PC-3 (cell line): ENCODE data around the gene CLK2.

Experiments
- EZH2 ChIP-seq: fragments of 300-600 bp; sonication (generic); IDR thresholded peaks from one replicate; pipeline ENCODE4 v1.6.1; 2017; ENCODE audit warnings: antibody characterized with exemption, mild to moderate bottlenecking, low read length; ENCODE audit not compliant: unreplicated experiment
- TF ChIP-seq, protein P1 (sequence below): fragments of 300-600 bp; sonication (generic); conservative IDR thresholded peaks from 2 replicates; pipeline ENCODE4 v1.5.1; 2017; ENCODE audit warnings: antibody characterized with exemption, low read depth, mild to moderate bottlenecking, low read length

DNA sequence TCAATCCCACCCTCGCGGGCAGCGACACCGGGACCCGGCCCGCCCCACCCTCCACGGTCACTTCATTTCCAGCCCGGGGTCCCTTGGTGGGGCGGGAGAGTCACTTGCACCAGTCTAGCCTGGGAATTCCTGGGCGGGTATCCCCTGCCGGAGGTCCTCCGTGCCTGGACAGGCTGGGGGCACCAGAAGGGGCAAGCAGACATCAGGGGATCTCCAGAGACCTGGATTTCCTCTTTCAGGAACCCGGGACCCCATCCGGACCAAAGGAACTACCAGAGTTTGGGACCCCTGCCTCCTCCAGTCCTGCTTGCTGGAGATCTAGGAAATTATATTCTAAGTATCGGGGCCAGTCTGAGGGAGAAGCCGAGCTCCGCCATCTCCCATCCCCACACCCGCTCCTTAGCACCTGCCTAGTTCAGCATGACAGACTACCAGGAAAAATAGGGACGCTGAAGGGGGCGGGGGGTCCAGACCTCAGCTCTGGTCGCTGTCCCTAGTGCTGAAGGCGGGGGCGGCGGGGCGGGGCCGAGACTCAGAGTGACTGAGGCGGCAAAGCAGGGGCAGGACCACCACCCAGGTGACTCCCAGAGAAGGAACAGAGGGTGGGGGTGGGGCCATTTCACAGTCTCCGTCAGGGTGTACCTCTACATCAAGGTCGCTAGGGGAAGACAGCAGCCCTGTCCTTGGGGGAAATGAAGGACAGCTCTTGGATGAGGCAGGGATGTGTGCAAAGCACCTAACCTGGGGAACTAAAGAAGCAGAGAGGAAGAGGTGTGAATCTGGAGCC lies 4.8 kb upstream of the CLK2 start:
- TF ChIP-seq, protein P1, sequence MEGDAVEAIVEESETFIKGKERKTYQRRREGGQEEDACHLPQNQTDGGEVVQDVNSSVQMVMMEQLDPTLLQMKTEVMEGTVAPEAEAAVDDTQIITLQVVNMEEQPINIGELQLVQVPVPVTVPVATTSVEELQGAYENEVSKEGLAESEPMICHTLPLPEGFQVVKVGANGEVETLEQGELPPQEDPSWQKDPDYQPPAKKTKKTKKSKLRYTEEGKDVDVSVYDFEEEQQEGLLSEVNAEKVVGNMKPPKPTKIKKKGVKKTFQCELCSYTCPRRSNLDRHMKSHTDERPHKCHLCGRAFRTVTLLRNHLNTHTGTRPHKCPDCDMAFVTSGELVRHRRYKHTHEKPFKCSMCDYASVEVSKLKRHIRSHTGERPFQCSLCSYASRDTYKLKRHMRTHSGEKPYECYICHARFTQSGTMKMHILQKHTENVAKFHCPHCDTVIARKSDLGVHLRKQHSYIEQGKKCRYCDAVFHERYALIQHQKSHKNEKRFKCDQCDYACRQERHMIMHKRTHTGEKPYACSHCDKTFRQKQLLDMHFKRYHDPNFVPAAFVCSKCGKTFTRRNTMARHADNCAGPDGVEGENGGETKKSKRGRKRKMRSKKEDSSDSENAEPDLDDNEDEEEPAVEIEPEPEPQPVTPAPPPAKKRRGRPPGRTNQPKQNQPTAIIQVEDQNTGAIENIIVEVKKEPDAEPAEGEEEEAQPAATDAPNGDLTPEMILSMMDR = peak; percentile 54
- no peak for TF ChIP-seq EZH2
